Psoas muscle (tissue), 8 donors: ENCODE data around the gene HRH1. TPM values are rescaled to one million over a fixed set of nuclear protein-coding genes. Genes with fewer than 3 reads are reported as not detected.
A peak's percentile ranks its signal among the peaks of the same experiment; 100 is the strongest.

Source experiments
- ATAC-seq, 4 donors: fragments of 200-7000 bp; cut with Tn5 transposase; one replicate each; pipeline ENCODE4 v1.9.1; 2020; ENCODE audit warnings: moderate library complexity in 3 of 4, mild to moderate bottlenecking in 2 of 4
- DNase-seq, 2 donors: peaks; one replicate each; pipeline ENCODE4 v3.0.0-alpha.2; 2020
- H3K27ac ChIP-seq: fragments of 200-600 bp; one replicate; pipeline ENCODE4 v1.8.0; 2022
- H3K27me3 ChIP-seq, 3 donors: fragments of 200-600 bp in 1 of 3; one replicate each; pipeline versions ENCODE4 v1.6.1 to v1.8.0; 2013 to 2022; ENCODE audit warnings: low read length in 2 of 3, mild to moderate bottlenecking in 2 of 3, moderate library complexity in 1 of 3; ENCODE audit not compliant: insufficient read depth in 3 of 3
- H3K36me3 ChIP-seq, 2 donors: fragments of 200-600 bp in 1 of 2; one replicate each; pipeline versions ENCODE4 v1.6.1 to v1.8.0; 2013 to 2022; ENCODE audit warnings: low read depth in 1 of 2, mild to moderate bottlenecking in 1 of 2, moderate library complexity in 1 of 2; ENCODE audit not compliant: insufficient read depth in 1 of 2
- H3K4me1 ChIP-seq: fragments of 200-600 bp; one replicate; pipeline ENCODE4 v1.8.0; 2022
- H3K4me3 ChIP-seq: fragments of 200-600 bp; one replicate; pipeline ENCODE4 v1.8.0; 2022; ENCODE audit warnings: mild to moderate bottlenecking
- H3K9me3 ChIP-seq: fragments of 200-600 bp; one replicate; pipeline ENCODE4 v1.8.0; 2022
- WGBS, 3 donors: extraction: QIAGEN DNeasy Blood & Tissue Kit; methylation state at CpG; one replicate each; pipeline versions ENCODE4 v1.1.6 to v1.1.7; 2013; 5-methylcytosine and 5-hydroxymethylcytosine counted together
- intact Hi-C, 2 donors: fragments of 100-400 bp; cut with DNase I; formaldehyde crosslinking; loops; one replicate each; pipeline versions ENCODE4 v1.11.0 to v1.14.2; 2022
- polyA plus RNA-seq, 3 donors: library from polyadenylated mRNA; stranded (reverse); fragments of 200-250 nt; gene quantifications; one replicate each; pipeline ENCODE4 v1.2.3, GENCODE V29; 2013
- total RNA-seq, 4 donors: library from RNA; stranded (reverse); fragmentation: NEBNext Ultra II Directional in 2 of 4; extraction: Animal tissue kit (Norgen Biotek cat#: 25700) in 2 of 4; gene quantifications; one replicate each; pipeline versions ENCODE4 v1.2.1 to v1.2.4, GENCODE V29; 2021 to 2023
- TF ChIP-seq, protein P1 (sequence below): fragments of 200-600 bp; IDR thresholded peaks from one replicate; pipeline ENCODE4 v1.8.0; 2022; ENCODE audit warnings: antibody characterized with exemption
- donor health status: healthy with polysubstance abuse.
- donor health status: DM: no; HTN: no; CAD: no; lungs with moderate emphysema.
- donor health status: Bipolar disorder and iron deficiency.
- donor health status: healthy.
- donor health status: DM: yes; HTN: yes; CAD: no.
- donor health status: DM: no; HTN: no; CAD: no.
- donor health status: DM: no; HTN: no; CAD: no.
- donor health status: DM: yes; HTN: yes; CAD: no.

The HRH1 gene
- total and polyA plus RNA-seq, 7 donors: 0.29 to 1.5 (median 1.2) TPM

DNA sequence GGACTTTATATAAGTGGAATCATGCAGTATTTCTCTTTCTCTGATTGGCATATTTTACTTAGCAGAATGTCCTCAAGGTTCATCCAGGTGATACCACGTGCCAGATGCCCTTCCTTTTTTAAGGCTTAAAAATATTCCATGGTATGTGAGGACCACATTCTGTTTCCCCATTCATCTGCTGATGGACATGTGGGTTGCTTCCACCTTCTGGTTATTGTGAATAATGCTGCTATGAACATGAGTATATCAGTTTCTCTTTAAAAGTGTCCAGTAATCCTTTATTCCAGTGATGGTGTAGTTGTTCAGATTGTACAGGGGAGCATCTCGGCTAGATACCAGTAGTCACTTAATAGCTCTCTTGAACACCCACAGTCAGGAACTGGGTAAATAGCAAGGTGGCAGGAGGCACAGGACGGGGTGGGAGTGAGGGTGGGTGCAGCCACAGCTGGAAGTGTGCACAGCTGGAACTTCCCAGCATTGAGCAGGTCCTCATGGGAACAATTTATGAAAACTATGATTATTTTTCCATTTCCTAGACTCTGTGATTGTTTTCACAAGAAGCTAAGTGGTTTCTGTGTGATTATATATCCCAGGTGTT, 67.6 kb downstream of the HRH1 start:
- Histone ChIP-seq H3K27me3 (no peaks in the 10 kb centered on the region), H3K4me1 (no peaks in the 10 kb centered on the region), H3K4me3 (no peak overlapping the region), H3K9me3 (no peaks in the 10 kb centered on the region), H3K27ac (no peak overlapping the region), H3K36me3 (no peaks in the 10 kb centered on the region)
- intact Hi-C loops: no loop called here
- DNase-seq (no peak), ATAC-seq (no peak)
- TF ChIP-seq, protein P1, sequence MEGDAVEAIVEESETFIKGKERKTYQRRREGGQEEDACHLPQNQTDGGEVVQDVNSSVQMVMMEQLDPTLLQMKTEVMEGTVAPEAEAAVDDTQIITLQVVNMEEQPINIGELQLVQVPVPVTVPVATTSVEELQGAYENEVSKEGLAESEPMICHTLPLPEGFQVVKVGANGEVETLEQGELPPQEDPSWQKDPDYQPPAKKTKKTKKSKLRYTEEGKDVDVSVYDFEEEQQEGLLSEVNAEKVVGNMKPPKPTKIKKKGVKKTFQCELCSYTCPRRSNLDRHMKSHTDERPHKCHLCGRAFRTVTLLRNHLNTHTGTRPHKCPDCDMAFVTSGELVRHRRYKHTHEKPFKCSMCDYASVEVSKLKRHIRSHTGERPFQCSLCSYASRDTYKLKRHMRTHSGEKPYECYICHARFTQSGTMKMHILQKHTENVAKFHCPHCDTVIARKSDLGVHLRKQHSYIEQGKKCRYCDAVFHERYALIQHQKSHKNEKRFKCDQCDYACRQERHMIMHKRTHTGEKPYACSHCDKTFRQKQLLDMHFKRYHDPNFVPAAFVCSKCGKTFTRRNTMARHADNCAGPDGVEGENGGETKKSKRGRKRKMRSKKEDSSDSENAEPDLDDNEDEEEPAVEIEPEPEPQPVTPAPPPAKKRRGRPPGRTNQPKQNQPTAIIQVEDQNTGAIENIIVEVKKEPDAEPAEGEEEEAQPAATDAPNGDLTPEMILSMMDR: peak; percentile 14
- 29 to 40% (median 37%) methylated on average over 3 of the region's 3 CpGs for WGBS, 3 donors

DNA sequence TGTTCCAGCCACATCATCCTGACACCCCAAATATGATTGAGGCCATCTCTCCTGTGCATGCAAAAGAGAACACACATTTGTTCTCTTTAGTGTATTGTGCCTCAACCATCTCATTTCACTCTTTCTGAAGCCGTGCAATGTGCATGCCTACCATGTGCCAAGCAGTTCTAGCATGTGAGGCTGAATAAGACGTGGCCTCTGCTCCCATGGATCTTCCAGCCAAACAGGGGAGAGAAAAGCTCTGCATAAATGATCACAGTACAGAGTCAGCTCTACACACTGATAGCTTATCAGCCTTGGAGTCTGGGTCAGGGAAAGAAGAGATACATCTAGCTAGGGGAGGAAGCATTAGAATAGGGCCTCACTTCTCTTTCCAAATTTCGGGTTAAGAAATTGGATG, 69.7 kb downstream of the HRH1 start:
- Histone ChIP-seq H3K4me1 (no peaks in the 10 kb centered on the region), H3K9me3 (no peaks in the 10 kb centered on the region), H3K27me3 (no peaks in the 10 kb centered on the region), H3K36me3 (no peaks in the 10 kb centered on the region), H3K4me3 (no peak overlapping the region), H3K27ac (no peak overlapping the region)
- no peak for ATAC-seq
- no peak for DNase-seq
- TF ChIP-seq, protein P1: no peak
- intact Hi-C loops: no loop called here
- WGBS, 3 donors: 89 to 95% (median 92%) methylated on average over 3 of the region's 3 CpGs

DNA sequence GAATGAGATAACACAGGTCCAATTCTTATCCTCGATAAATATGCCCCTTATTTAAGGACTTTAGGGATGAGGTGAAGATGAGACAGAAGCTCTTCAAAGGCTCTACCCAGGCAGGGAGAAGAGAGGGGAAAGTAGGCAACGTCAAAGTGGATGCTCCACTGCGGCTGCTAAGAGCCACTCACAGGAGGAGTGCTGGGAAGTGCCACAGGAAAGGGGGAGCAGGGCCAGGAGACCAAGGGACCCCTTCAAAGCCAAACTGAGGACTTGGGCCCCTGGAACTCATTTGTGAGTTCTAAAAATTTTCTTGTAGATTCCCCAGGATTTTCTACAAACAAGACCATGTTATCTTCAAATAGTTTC, 70.6 kb downstream of the HRH1 start:
- no peak overlapping the region for H3K4me3 ChIP-seq
- no peak for ATAC-seq
- peak overlapping the region; percentile 19 for H3K27ac ChIP-seq

DNA sequence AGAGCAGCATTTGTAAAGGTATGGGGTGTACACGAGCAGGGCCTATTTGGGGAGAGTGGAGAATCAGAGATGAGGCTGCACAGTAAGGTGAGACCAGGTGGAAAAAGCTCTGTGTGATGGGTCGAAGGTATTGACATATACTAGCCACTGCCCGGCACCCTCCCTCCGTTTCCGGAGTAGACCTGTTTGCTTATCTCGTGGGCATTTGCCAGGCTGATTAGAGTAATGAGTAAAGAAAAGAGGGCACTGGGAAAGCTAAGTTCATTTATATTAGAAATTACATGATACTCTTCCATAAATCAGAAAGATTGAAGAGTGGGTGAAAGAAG, 71.7 kb downstream of the HRH1 start:
- Histone ChIP-seq H3K36me3 (no peaks in the 10 kb centered on the region), H3K4me3 (no peak overlapping the region), H3K4me1 (no peaks in the 10 kb centered on the region), H3K9me3 (no peaks in the 10 kb centered on the region), H3K27ac (peak overlapping the region; percentile 46), H3K27me3 (no peaks in the 10 kb centered on the region)
- no peak for DNase-seq
- ATAC-seq: peak in 1 of 4 donors; percentile 21
- WGBS, 3 donors: 88 to 89% (median 89%) methylated on average over 6 of the region's 6 CpGs
- intact Hi-C loops: loop anchor here in 1 of 2 donors (5.0 kb wide), 1 partner anchor 69 kb away; no protein-coding TSS in a partner anchor
- TF ChIP-seq, protein P1: no peak

More for the DNA sequence above, 70.6 kb downstream of the HRH1 start:
- H3K9me3 ChIP-seq: no peaks in the 10 kb centered on the region
- intact Hi-C loops: loop anchor here in 1 of 2 donors (5.0 kb wide), 1 partner anchor 68 kb away; no protein-coding TSS in a partner anchor
- no peaks in the 10 kb centered on the region for H3K27me3 ChIP-seq
- TF ChIP-seq, protein P1: no peak
- H3K4me1 ChIP-seq: no peaks in the 10 kb centered on the region
- DNase-seq: no peak
- 87 to 95% (median 90%) methylated on average over 3 of the region's 3 CpGs for WGBS, 3 donors
- H3K36me3 ChIP-seq: no peaks in the 10 kb centered on the region

DNA sequence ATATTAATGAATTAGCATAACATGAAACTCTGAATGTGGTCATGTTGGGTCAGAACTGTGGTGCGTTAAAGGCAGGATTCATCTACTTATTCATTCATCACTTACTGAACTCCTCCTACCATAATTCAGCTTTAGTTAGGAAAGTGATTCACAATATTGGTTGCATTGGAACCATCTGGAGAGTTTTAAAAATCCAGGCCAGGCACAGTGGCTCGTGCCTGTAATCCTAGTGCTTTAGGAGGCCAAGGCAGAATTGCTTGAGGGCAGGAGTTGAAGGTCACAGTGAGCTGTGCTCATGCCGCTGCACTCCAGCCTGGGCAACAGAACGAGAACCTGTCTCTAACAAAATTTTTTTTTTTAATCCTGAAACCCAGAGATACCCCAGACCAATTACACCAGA, 73.7 kb downstream of the HRH1 start:
- Histone ChIP-seq H3K36me3 (no peaks in the 10 kb centered on the region), H3K4me3 (no peak overlapping the region), H3K27me3 (no peaks in the 10 kb centered on the region), H3K27ac (no peak overlapping the region), H3K9me3 (no peaks in the 10 kb centered on the region), H3K4me1 (no peaks in the 10 kb centered on the region)
- TF ChIP-seq, protein P1: no peak
- intact Hi-C loops: loop anchor here in 1 of 2 donors (5.0 kb wide), 1 partner anchor 71 kb away; no protein-coding TSS in a partner anchor
- ATAC-seq (no peak), DNase-seq (no peak)
- 56 to 74% (median 70%) methylated on average over 4 of the region's 4 CpGs for WGBS, 3 donors
